Neural cell (in vitro differentiated cells): Measurements from ENCODE around the gene OSGEP. TPM values are rescaled to one million over a fixed set of nuclear protein-coding genes. Genes with fewer than 3 reads are reported as not detected.

ENCODE experiments used
- H2AFZ ChIP-seq: fragments of 200-600, 300-800 bp; sonication (generic), shearing (Covaris generic); 2 replicates; pipeline ENCODE4 v1.6.0; 2014; ENCODE audit warnings: low read depth, mild to moderate bottlenecking, antibody characterized with exemption, low read length, moderate library complexity
- H3F3A ChIP-seq: fragments of 200-600 bp; shearing (Covaris generic); 2 replicates; pipeline ENCODE4 v1.6.1; 2016; ENCODE audit warnings: mild to moderate bottlenecking, moderate library complexity, mixed read lengths, antibody characterized with exemption, low read length; ENCODE audit not compliant: insufficient read depth, poor library complexity, severe bottlenecking
- H3K27ac ChIP-seq: fragments of 200-600, 300-800 bp; sonication (generic), shearing (Covaris generic); 2 replicates; pipeline ENCODE4 v1.5.1; 2014; ENCODE audit warnings: mild to moderate bottlenecking, low read length, moderate library complexity
- H3K27me3 ChIP-seq: fragments of 300-800, 200-600 bp; sonication (generic), shearing (Covaris generic); 2 replicates; pipeline ENCODE4 v1.6.0; 2014; ENCODE audit warnings: mild to moderate bottlenecking, low read depth, low read length, moderate library complexity; ENCODE audit not compliant: insufficient read depth
- H3K36me3 ChIP-seq: fragments of 300-800, 200-600 bp; sonication (generic), shearing (Covaris generic); 2 replicates; pipeline ENCODE4 v1.5.1; 2014; ENCODE audit warnings: mild to moderate bottlenecking, antibody characterized with exemption, low read length, moderate library complexity; ENCODE audit not compliant: insufficient read depth
- H3K4me2 ChIP-seq: fragments of 300-800, 200-600 bp; sonication (generic), shearing (Covaris generic); 2 replicates; pipeline ENCODE4 v1.6.0; 2014; ENCODE audit warnings: mild to moderate bottlenecking, low read length
- H3K4me3 ChIP-seq: fragments of 300-800, 200-600 bp; sonication (generic), shearing (Covaris generic); 2 replicates; pipeline ENCODE4 v1.5.1; 2014; ENCODE audit warnings: mild to moderate bottlenecking, low read length, moderate library complexity
- H3K79me2 ChIP-seq: fragments of 200-600 bp; shearing (Covaris generic); replicated peaks from 2 replicates; pipeline ENCODE4 v1.6.0; 2014; ENCODE audit warnings: mild to moderate bottlenecking, low read length, moderate library complexity; ENCODE audit not compliant: insufficient read depth
- H3K9ac ChIP-seq: fragments of 300-800, 200-600 bp; sonication (generic), shearing (Covaris generic); 2 replicates; pipeline ENCODE4 v1.6.1; 2016; ENCODE audit warnings: mild to moderate bottlenecking, low read length, mixed read lengths
- H3K9me2 ChIP-seq: fragments of 200-600 bp; shearing (Covaris generic); 2 replicates; pipeline ENCODE4 v1.6.1; 2016; ENCODE audit warnings: mild to moderate bottlenecking, low read length, mixed read lengths; ENCODE audit not compliant: insufficient read depth
- H3K9me3 ChIP-seq: fragments of 200-600, 300-800 bp; sonication (generic), shearing (Covaris generic); 2 replicates; pipeline ENCODE4 v1.6.1; 2016; ENCODE audit warnings: mild to moderate bottlenecking, mixed run types, low read length, moderate library complexity, mixed read lengths
- H4K20me1 ChIP-seq: fragments of 200-600 bp; shearing (Covaris generic); 2 replicates; pipeline ENCODE4 v1.6.1; 2016; ENCODE audit warnings: mild to moderate bottlenecking, mixed run types; ENCODE audit not compliant: insufficient read depth
- EP300 ChIP-seq: fragments of 450-650 bp; conservative IDR thresholded peaks from 2 replicates; pipeline ENCODE4 v1.6.1; 2014; ENCODE audit warnings: antibody characterized with exemption, mild to moderate bottlenecking, moderate library complexity; ENCODE audit not compliant: poor library complexity, severe bottlenecking
- EZH2 ChIP-seq: fragments of 200-600, 300-800 bp; shearing (Covaris generic), sonication (generic); IDR thresholded peaks from 2 replicates; pipeline ENCODE4 v1.6.1; 2014; ENCODE audit warnings: antibody characterized with exemption, low read length, borderline replicate concordance, mild to moderate bottlenecking; ENCODE audit not compliant: insufficient read depth, poor library complexity, severe bottlenecking
- MXI1 ChIP-seq: fragments of 450-650 bp; conservative IDR thresholded peaks from 2 replicates; pipeline ENCODE4 v1.6.1; 2014; ENCODE audit warnings: antibody characterized with exemption, mild to moderate bottlenecking; ENCODE audit not compliant: poor library complexity, severe bottlenecking
- POLR2AphosphoS5 ChIP-seq: IDR thresholded peaks from 2 replicates; pipeline ENCODE4 v1.6.1; 2012
- RAD21 ChIP-seq: fragments of 450-650 bp; conservative IDR thresholded peaks from 2 replicates; pipeline ENCODE4 v1.6.1; 2014; ENCODE audit warnings: antibody characterized with exemption, mild to moderate bottlenecking, moderate library complexity
- REST ChIP-seq: IDR thresholded peaks from 2 replicates; pipeline ENCODE4 v1.6.1; 2012; ENCODE audit warnings: borderline replicate concordance
- SMC3 ChIP-seq: fragments of 450-650 bp; conservative IDR thresholded peaks from 2 replicates; pipeline ENCODE4 v1.6.1; 2014; ENCODE audit warnings: antibody characterized with exemption, mild to moderate bottlenecking, moderate library complexity; ENCODE audit not compliant: poor library complexity
- TAF1 ChIP-seq: IDR thresholded peaks from 2 replicates; pipeline ENCODE4 v1.6.1; 2012; ENCODE audit warnings: low read depth
- polyA plus RNA-seq: library from polyadenylated mRNA; depleted of rRNA; stranded (reverse); fragments of >200 nt; gene quantifications from 2 replicates; pipeline ENCODE4 v1.2.3, GENCODE V29; 2014
- TF ChIP-seq, protein P1 (sequence below): fragments of 450-650 bp; IDR thresholded peaks from 2 replicates; pipeline ENCODE4 v1.5.1; 2014; ENCODE audit warnings: antibody characterized with exemption, mild to moderate bottlenecking, moderate library complexity; ENCODE audit not compliant: poor library complexity, severe bottlenecking

OSGEP gene
- polyA plus RNA-seq, 1 donor from 2014 or later, result 264 TPM

GRCh38 chr14:20428802-20429201, 25.8 kb downstream of the OSGEP start:
- H2AFZ ChIP-seq, result no peak overlapping the region
- H3K9ac ChIP-seq, result no peak overlapping the region
- no peaks in the 10 kb centered on the region for H3K9me3 ChIP-seq
- no peaks in the 10 kb centered on the region for H3K9me2 ChIP-seq
- no peak overlapping the region for H3K4me3 ChIP-seq
- TF ChIP-seq TAF1 (no peak), EP300 (no peak), SMC3 (no peak), MXI1 (no peak), EZH2 (no peak)
- TF ChIP-seq, protein P1, sequence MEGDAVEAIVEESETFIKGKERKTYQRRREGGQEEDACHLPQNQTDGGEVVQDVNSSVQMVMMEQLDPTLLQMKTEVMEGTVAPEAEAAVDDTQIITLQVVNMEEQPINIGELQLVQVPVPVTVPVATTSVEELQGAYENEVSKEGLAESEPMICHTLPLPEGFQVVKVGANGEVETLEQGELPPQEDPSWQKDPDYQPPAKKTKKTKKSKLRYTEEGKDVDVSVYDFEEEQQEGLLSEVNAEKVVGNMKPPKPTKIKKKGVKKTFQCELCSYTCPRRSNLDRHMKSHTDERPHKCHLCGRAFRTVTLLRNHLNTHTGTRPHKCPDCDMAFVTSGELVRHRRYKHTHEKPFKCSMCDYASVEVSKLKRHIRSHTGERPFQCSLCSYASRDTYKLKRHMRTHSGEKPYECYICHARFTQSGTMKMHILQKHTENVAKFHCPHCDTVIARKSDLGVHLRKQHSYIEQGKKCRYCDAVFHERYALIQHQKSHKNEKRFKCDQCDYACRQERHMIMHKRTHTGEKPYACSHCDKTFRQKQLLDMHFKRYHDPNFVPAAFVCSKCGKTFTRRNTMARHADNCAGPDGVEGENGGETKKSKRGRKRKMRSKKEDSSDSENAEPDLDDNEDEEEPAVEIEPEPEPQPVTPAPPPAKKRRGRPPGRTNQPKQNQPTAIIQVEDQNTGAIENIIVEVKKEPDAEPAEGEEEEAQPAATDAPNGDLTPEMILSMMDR, result no peak
- H3K27me3 ChIP-seq, result no peaks in the 10 kb centered on the region
- H3K27ac ChIP-seq, result no peak overlapping the region
- no peaks in the 10 kb centered on the region for H4K20me1 ChIP-seq
- H3F3A ChIP-seq, result no peaks in the 10 kb centered on the region
- no peak overlapping the region for H3K4me2 ChIP-seq
- H3K79me2 ChIP-seq, result no peaks in the 10 kb centered on the region
- no peaks in the 10 kb centered on the region for H3K36me3 ChIP-seq

DNA sequence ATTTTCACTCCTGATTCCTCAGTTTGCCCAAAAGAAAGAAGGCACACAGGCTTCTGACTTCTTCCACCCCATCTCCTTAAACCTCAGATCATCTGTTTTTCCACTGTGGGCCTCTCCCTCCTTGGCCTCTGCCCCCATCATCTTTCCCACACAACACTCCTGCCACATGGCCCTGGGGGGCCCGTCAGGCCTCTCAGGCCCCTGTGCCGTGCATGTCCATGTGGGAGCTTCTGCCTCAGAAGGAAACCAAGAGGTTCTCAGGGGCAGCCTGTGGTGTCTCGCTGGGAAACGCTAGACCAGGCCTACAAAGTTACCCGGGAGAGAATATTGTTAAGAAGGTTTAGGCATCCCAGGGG, 26.6 kb downstream of the OSGEP start:
- Histone ChIP-seq H4K20me1 (no peaks in the 10 kb centered on the region), H3F3A (no peaks in the 10 kb centered on the region), H3K27ac (no peak overlapping the region), H3K9me2 (no peaks in the 10 kb centered on the region), H2AFZ (no peak overlapping the region), H3K9ac (no peak overlapping the region), H3K79me2 (no peaks in the 10 kb centered on the region), H3K4me3 (no peak overlapping the region), H3K4me2 (no peak overlapping the region), H3K27me3 (no peaks in the 10 kb centered on the region), H3K36me3 (no peaks in the 10 kb centered on the region), H3K9me3 (no peaks in the 10 kb centered on the region)
- no peak for TF ChIP-seq MXI1
- TF ChIP-seq EZH2, result no peak
- no peak for TF ChIP-seq POLR2AphosphoS5
- TF ChIP-seq, protein P1, result no peak
- TF ChIP-seq RAD21, result no peak
- TF ChIP-seq TAF1, result no peak
- TF ChIP-seq EP300, result no peak
- TF ChIP-seq SMC3, result no peak
- no peak for TF ChIP-seq REST
